GM12892 (cell line): ENCODE measurements around the gene CCDC112.
"Not testable (repeated sequence)": the region's sequence is repeated elsewhere in the genome, so short reads cannot be mapped to it uniquely, and the experiment has no call there.

ENCODE experiments used
- DNase-seq: peaks from one replicate; pipeline ENCODE4 v3.0.0; 2011; ENCODE audit not compliant: insufficient read length
- FAIRE-seq: peaks from 2 replicates; lab custom pipeline; 2011; peaks lifted over from hg19 to GRCh38; lab: Jason Lieb, UNC
- POLR2A ChIP-seq: IDR thresholded peaks from 2 replicates; pipeline ENCODE4 v1.6.1; 2011; ENCODE audit warnings: low read depth, low read length, control low read depth
- POLR2AphosphoS5 ChIP-seq: IDR thresholded peaks from 2 replicates; pipeline ENCODE4 v1.6.1; 2011; ENCODE audit warnings: low read depth, low read length, control low read depth
- TAF1 ChIP-seq: IDR thresholded peaks from 2 replicates; pipeline ENCODE4 v1.6.1; 2011; ENCODE audit warnings: low read depth, mild to moderate bottlenecking, control low read depth, low read length, borderline replicate concordance

The CCDC112 gene

GRCh38 chr5:115330830-115331229, 34.4 kb upstream of the CCDC112 start:
- FAIRE-seq (no peak), DNase-seq (no peak)

GRCh38 chr5:115329475-115329874, 33.0 kb upstream of the CCDC112 start:
- DNase-seq, result no peak
- FAIRE-seq, result no peak
- no peak for TF ChIP-seq POLR2AphosphoS5
- no peak for TF ChIP-seq POLR2A
- TF ChIP-seq TAF1, result no peak

More at GRCh38 chr5:115330830-115331229, 34.4 kb upstream of the CCDC112 start:
- TF ChIP-seq POLR2A, result no peak
- no peak for TF ChIP-seq POLR2AphosphoS5
- TF ChIP-seq TAF1, result no peak

GRCh38 chr5:115328617-115329274, 32.3 kb upstream of the CCDC112 start:
- not testable (repeated sequence) for DNase-seq
- peak; percentile 54 for FAIRE-seq

GRCh38 chr5:115325296-115325959, 29.0 kb upstream of the CCDC112 start:
- TF ChIP-seq TAF1, result no peak
- no peak for TF ChIP-seq POLR2A
- TF ChIP-seq POLR2AphosphoS5, result no peak
- DNase-seq (no peak), FAIRE-seq (no peak)

GRCh38 chr5:115324021-115324420, 27.6 kb upstream of the CCDC112 start:
- TF ChIP-seq TAF1 (no peak), POLR2AphosphoS5 (no peak), POLR2A (no peak)
- DNase-seq (no peak), FAIRE-seq (no peak)

- TF ChIP-seq POLR2AphosphoS5 (no peak), TAF1 (no peak), POLR2A (no peak)
- DNase-seq, result no peak
- no peak for FAIRE-seq
Measured at GRCh38 chr5:115322729-115323128, 26.3 kb upstream of the CCDC112 start.

GRCh38 chr5:115321309-115321708, 24.9 kb upstream of the CCDC112 start:
- TF ChIP-seq POLR2AphosphoS5 (no peak), TAF1 (no peak), POLR2A (no peak)
- FAIRE-seq (no peak), DNase-seq (no peak)

GRCh38 chr5:115320515-115320914, 24.1 kb upstream of the CCDC112 start:
- no peak for FAIRE-seq
- no peak for DNase-seq
- TF ChIP-seq POLR2AphosphoS5, result no peak
- TF ChIP-seq TAF1, result no peak
- no peak for TF ChIP-seq POLR2A

GRCh38 chr5:115320006-115320405, 23.6 kb upstream of the CCDC112 start:
- no peak for FAIRE-seq
- DNase-seq, result no peak
- TF ChIP-seq TAF1 (no peak), POLR2AphosphoS5 (no peak), POLR2A (no peak)

GRCh38 chr5:115319007-115319406, 22.6 kb upstream of the CCDC112 start:
- DNase-seq (no peak), FAIRE-seq (peak; percentile 38)
- TF ChIP-seq POLR2A (no peak), POLR2AphosphoS5 (no peak), TAF1 (no peak)

- TF ChIP-seq TAF1, result no peak
- TF ChIP-seq POLR2AphosphoS5, result no peak
- no peak for TF ChIP-seq POLR2A
- no peak for DNase-seq
- FAIRE-seq, result no peak
Measured at GRCh38 chr5:115317736-115318135, 21.3 kb upstream of the CCDC112 start.

- DNase-seq, result no peak
- FAIRE-seq, result no peak
- TF ChIP-seq TAF1 (no peak), POLR2A (no peak), POLR2AphosphoS5 (no peak)
Measured at GRCh38 chr5:115317320-115317719, 20.9 kb upstream of the CCDC112 start.

GRCh38 chr5:115313632-115314031, 17.2 kb upstream of the CCDC112 start:
- no peak for DNase-seq
- FAIRE-seq, result no peak
- TF ChIP-seq TAF1, result no peak
- no peak for TF ChIP-seq POLR2A
- no peak for TF ChIP-seq POLR2AphosphoS5
